HG02852 (cell line): ENCODE results near the gene BTBD1.
"Not testable (repeated sequence)": the region's sequence is repeated elsewhere in the genome, so short reads cannot be mapped to it uniquely, and the experiment has no call there.

Source experiments
- ATAC-seq: cut with Tn5 transposase; IDR thresholded peaks from one replicate; pipeline ENCODE4 v1.9.1; 2021; ENCODE audit warnings: mild to moderate bottlenecking, moderate library complexity; ENCODE audit not compliant: unreplicated experiment

The BTBD1 gene

GRCh38 chr15:83098079-83098478, 31.0 kb upstream of the BTBD1 start:
- no peak for ATAC-seq

- no peak for ATAC-seq
These were observed 27.5 kb upstream of the BTBD1 start for GRCh38 chr15:83094583-83094982.

- ATAC-seq: peak; percentile 87
These were observed 25.4 kb upstream of the BTBD1 start for GRCh38 chr15:83092309-83092976.

- not testable (repeated sequence) for ATAC-seq
These were observed 24.9 kb upstream of the BTBD1 start for GRCh38 chr15:83091965-83092308.

- no peak for ATAC-seq
These were observed 23.4 kb upstream of the BTBD1 start for GRCh38 chr15:83090465-83090864.

- ATAC-seq: no peak
These were observed 21.8 kb upstream of the BTBD1 start for GRCh38 chr15:83088876-83089275.

- no peak for ATAC-seq
These were observed 20.5 kb upstream of the BTBD1 start for GRCh38 chr15:83087576-83087975.

- ATAC-seq: not testable (repeated sequence)
These were observed 19.0 kb upstream of the BTBD1 start for GRCh38 chr15:83085864-83086552.

DNA sequence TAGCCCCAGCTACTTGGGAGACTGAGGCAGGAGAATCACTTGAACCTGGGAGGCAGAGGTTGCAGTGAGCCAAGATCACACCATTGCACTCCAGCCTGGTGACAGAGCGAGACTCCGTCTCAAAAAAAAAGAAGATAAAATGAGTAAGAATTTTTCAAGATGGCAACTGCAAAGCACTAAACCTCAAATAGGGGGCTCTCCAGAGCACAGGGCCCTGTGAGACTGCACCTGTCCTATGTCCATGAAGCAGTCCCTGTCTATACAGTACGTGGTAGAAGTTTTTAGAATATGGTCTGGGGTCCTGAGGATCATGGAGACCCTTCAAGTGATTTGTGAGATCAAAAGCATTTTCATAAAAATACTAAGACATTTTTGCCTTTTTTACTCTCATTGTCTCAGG, 18.4 kb upstream of the BTBD1 start:
- not testable (repeated sequence) for ATAC-seq

DNA sequence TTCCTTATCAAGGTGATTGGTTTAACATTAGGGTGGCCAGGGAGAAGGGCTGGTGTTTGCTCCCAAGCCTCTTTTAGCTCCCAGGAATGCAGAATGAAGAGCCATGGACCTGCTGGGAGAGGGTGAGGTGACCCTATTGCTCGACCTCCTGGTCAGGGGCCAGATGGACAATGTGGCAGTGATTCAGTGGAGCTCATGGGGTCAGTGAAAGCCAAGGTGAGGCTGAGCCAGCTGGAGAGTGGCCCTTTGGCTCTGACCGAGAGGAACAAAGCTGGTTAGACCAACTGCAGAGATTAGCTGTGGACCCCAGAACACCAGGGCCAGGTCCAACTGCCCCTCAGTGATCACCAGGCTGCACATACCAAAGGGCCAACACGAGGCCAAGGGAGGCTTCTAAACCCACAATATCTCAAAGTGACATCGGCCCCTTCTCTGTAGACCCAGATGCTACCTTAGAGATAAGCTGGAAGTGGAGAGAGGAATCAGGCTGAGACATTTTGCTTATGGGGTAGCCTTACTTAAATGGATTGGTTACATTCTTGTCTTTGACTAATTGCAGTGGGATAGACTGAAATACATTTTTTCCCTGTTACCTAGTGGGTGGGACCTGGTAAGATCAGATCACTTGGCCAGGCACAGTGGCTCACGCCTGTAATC, 15.8 kb upstream of the BTBD1 start:
- no peak for ATAC-seq

- ATAC-seq: no peak
These were observed 14.4 kb upstream of the BTBD1 start for GRCh38 chr15:83081256-83082014.

DNA sequence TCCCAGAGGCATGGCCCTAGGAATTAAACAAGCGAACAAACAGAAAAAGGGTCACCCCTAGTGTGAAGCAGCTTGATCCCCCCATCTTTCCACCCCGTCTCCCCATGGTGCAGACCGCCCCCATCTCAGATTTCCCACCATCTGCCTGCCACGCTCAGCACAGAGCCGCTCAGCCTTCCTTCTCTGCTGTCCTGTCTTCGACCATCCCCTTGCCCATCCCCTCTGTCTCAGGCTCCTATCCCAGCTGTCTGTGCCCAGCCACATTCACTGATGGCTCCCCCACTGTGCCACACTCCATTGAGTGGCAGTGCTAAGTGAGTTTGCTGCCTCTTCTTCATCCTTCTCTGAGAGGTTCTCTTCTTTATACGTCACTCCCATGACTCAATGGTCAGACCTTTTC, 11.7 kb upstream of the BTBD1 start:
- ATAC-seq: no peak

- ATAC-seq: no peak
These were observed 10.6 kb upstream of the BTBD1 start for GRCh38 chr15:83077491-83078230.

GRCh38 chr15:83069211-83069642, 2.2 kb upstream of the BTBD1 start:
- not testable (repeated sequence) for ATAC-seq

DNA sequence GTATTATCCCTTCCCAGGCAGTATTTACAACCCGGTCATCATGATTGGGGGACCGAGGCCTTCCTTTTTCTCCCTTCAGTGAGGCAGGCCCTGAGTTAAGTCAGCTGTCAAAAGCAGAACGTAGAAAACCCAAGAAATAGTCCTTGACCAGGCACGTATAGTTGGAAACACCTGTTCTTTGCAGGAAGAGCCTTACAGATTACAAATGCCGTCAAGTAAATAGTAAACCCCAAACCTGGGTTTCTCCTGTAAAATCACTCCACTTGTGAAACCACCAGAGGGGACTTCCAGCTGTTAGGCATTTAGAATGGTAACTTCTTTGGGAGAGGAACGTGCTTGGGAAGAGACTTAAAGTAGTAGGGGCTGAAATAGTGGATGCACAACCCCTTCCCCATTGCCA, 1.0 kb upstream of the BTBD1 start:
- no peak for ATAC-seq

GRCh38 chr15:83067638-83067962, 548 bp upstream of the BTBD1 start:
- no peak for ATAC-seq

DNA sequence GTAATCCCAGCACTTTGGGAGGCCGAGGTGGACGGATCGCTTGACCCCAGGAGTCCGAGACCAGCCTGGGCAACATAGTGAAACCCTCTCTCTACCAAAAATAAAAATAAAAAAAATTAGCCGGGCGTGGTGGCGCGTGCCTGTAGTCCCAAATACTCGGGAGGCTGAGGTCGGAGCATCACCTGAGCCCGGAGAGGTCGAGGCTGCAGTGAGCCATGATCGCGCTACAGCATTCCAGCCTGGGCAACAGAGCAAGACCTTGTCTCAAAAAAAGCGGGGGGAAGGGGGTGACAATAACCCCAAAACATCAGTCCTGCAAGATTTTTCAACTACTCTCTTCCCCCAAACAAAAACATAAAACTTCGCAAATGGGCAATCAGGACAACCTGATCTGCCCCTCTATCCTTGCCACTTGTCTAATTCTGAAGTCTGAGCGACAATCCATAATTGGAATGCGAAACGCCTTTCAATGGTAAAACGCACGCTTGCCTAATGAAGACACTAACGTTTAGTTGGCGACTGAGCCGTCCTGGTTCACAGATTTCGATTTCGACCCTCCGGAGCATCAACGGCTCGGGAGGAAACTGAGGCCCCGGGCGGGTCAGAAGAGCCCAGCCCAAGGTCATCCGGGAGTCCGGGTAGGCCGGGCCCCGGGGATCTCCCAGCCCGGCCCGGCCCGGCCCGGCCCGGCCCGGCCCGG, 868 bp downstream of the BTBD1 start:
- ATAC-seq: no peak

DNA sequence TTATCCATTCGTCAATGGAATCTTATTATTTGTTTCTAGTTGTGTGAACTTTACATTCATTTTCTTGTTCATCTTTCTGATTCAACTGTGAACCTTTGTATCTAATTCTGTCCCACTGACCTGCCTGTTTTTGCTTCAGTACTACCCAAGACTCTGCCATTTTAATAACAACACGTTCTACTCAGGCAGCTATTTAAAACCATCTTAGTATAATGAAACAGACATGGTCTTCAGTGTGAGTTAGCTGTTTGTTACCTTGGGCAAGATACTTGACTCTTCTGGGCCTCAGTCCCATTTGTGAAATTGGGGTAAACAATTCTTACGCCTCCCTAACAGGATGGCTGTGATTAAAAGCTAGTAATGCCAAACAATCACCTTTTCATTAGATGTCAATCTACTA, 1.6 kb downstream of the BTBD1 start:
- ATAC-seq: no peak

- ATAC-seq: no peak
These were observed 2.2 kb downstream of the BTBD1 start for GRCh38 chr15:83064859-83065258.

DNA sequence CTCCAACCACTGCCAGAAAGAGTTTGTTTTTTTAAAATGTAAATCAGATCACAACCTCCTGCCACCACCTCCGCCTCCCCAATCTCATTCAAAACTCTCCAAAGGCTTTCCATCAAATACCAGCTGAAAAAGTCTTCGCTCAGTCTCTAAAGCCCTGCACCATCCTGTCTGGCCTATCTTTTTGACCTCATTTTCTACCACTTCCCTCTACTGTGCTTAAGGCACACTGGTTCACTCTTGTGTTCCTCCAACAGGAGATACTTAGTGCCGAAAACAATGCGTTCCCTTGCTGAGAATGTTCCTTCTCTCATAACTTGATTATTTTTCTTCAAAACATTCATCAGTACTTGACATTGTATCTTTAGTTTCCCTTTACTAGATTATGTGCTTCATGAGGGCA, 3.5 kb downstream of the BTBD1 start:
- ATAC-seq: no peak
